Mammary epithelial cell (primary cell): ENCODE results near the gene TRIM63.

Experiments used
- CTCF ChIP-seq, 2 donors: IDR thresholded peaks in 1 of 2; conservative IDR thresholded peaks in 1 of 2; 2 replicates each; pipeline ENCODE4 v1.5.1; 2011 to 2012; ENCODE audit warnings: inconsistent platforms in 2 of 2, low read length in 2 of 2, mild to moderate bottlenecking in 2 of 2, control low read depth in 1 of 2, low read depth in 1 of 2; ENCODE audit not compliant: insufficient read depth in 1 of 2; ENCODE audit errors: extremely low read depth in 1 of 2
- EZH2 ChIP-seq: IDR thresholded peaks from 2 replicates; pipeline ENCODE4 v1.6.1; 2012; ENCODE audit warnings: low read length, inconsistent platforms, borderline replicate concordance

- no peak for TF ChIP-seq CTCF (conservative IDR thresholded peaks at IDR 0.05 in 1 of 2, IDR thresholded peaks at IDR 0.05 in 1 of 2; ENCODE audit: extremely low read depth in 1 of 2, insufficient read depth in 1 of 2, low read depth in 1 of 2, low read length in 2 of 2)
- no peak for TF ChIP-seq EZH2
Measured at GRCh38 chr1:26078286-26079177, 11.1 kb upstream of the TRIM63 start.
